Epithelial cell of proximal tubule (primary cell): ENCODE data around the gene ATRAID. TPM values are rescaled to one million over a fixed set of nuclear protein-coding genes. Genes with fewer than 3 reads are reported as not detected.

Experiments used
- DNase-seq: peaks from one replicate; pipeline ENCODE4 v3.0.0-alpha.2; 2011; ENCODE audit warnings: low read depth
- H3K4me3 ChIP-seq: 2 replicates; pipeline ENCODE4 v1.5.1; 2011; ENCODE audit warnings: low read depth, mild to moderate bottlenecking, low read length
- total RNA-seq: library from RNA; depleted of rRNA; stranded (reverse); fragments of >200 nt; gene quantifications from 2 replicates; pipeline ENCODE4 v1.2.3, GENCODE V29; 2015
- TF ChIP-seq, protein P1 (sequence below): conservative IDR thresholded peaks from 2 replicates; pipeline ENCODE4 v1.5.1; 2012; ENCODE audit warnings: low read depth, mild to moderate bottlenecking, low read length

Gene ATRAID
- total RNA-seq, 1 donor from 2014 or later, result 90.3 TPM

DNA sequence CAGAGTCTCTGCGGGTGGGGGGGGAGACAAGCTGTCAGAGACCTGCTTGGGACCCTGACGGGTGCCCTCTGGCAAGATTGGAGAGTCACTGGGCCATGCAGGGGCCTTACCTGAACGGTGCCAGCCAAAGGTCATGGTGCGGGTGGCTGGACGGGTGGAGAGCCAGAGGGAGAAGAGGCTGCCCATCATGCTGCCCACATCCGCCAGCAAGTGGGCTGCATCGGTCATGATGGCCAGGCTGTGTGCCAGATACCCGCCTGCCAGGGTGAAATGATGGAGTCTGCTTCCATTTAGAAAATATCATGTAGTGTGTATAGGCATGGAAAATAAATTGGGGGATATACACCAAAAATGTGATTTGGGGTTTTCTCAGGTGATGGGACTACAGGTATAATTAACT, 46.2 kb downstream of the ATRAID start:
- TF ChIP-seq, protein P1, sequence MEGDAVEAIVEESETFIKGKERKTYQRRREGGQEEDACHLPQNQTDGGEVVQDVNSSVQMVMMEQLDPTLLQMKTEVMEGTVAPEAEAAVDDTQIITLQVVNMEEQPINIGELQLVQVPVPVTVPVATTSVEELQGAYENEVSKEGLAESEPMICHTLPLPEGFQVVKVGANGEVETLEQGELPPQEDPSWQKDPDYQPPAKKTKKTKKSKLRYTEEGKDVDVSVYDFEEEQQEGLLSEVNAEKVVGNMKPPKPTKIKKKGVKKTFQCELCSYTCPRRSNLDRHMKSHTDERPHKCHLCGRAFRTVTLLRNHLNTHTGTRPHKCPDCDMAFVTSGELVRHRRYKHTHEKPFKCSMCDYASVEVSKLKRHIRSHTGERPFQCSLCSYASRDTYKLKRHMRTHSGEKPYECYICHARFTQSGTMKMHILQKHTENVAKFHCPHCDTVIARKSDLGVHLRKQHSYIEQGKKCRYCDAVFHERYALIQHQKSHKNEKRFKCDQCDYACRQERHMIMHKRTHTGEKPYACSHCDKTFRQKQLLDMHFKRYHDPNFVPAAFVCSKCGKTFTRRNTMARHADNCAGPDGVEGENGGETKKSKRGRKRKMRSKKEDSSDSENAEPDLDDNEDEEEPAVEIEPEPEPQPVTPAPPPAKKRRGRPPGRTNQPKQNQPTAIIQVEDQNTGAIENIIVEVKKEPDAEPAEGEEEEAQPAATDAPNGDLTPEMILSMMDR, result no peak
- no peak overlapping the region for H3K4me3 ChIP-seq
- no peak for DNase-seq

DNA sequence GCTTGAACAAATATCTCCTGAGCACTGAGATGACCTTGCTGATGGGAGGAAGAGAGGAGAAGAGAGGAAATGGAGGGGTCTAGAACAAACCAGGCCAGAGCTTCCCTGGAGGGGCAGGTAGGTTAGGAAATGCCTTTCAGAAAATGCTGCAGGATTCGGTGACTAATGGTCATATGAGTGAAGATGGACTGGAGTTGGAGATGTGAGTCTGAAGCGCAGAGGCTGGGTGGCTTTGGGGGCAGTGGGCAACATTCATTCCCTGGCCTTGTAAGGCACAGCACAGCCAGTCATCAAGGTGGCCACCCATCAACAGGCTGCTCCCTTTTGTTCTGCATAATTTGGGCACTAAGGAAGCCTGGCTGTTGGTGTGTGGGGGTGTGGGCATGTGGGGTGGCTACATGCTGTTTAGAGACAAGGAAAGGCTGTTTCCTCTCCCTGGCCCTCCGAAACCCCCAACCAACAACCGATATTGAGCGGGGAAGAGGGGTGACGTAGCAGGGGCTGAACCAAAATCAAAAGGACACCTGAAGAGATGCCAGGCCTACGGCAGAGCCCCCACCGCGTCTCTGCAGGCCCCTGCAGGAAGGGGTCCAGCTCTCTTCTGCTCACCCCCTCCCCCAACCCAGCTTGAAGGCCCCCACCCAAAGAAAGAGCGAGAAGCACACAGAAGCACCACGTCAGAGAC, 49.5 kb downstream of the ATRAID start:
- no peak overlapping the region for H3K4me3 ChIP-seq
- DNase-seq, result no peak
- TF ChIP-seq, protein P1, result no peak

DNA sequence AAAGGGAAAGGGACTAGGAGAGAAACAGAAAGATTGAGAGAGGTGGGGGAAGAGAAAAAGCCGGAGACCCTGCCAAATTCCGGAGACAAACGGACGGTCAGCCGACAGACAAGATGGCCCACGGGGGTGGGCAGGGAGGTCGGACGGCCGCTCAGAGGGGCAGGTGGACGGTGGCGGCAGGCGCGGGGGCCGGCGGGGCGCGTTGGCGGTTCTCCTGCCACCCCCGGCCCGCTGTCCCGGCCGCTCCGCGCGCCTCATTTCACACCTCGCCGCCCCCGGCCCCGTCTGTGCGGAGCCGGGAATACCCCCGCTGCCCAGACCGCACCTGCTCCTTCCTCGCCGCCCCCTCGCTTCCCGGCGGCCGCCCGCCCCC, 50.1 kb downstream of the ATRAID start:
- no peak overlapping the region for H3K4me3 ChIP-seq
- DNase-seq, result no peak
- TF ChIP-seq, protein P1, result no peak

DNA sequence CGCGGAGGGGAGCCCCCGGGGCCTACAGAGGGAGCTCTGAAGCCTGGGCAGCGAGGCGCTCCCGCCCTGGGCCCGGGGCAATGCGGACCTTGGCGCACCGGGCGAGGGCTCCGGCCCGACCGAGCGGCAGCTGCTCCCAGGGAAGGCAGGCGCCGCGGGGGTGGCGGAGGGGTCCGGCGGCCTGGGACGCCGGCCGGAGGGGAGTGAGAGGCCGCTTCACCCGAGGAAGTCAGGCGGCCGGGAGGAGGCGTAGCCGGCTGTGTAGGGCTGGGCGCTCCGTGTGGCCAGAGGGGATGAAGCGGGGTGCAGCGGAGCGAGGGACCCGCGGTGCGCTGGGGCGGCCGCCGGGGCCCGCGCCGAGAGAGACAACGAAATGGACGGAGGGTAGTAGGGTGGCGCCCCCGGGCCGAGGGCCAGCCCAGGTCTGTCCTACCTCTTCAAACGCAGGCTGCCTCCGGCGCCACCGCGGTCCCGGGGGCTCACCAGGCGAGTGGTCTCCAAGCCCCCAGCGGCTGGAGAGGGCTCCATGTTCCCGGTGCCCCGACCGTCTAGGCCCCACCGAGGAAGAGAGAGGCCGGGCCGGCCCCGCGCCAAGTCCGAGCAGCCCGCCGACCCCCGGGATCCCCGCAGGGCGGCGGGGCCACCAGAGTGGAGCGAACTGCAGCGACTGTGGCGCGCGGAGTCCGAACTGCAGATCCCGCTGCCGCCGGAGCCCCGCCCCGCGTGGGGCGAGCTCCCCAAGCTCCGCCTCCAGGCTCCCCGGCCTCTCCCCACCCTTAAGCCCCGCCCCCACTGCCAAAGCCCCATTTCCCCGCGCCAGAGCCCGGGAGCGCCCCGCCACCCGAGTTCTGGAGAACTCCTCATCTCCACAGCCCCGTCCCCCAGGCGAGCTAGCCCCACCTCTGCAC, 50.8 kb downstream of the ATRAID start, which contains the start of gene SLC30A3:
Gene SLC30A3 (minus strand): TSS at position 669 of the 908 bp plus-strand sequence. CDS start 141 bp downstream, at position 528.
- peak within 1 kb of the TSS; percentile 24 for H3K4me3 ChIP-seq
- DNase-seq, result no peak
- TF ChIP-seq, protein P1, result no peak

DNA sequence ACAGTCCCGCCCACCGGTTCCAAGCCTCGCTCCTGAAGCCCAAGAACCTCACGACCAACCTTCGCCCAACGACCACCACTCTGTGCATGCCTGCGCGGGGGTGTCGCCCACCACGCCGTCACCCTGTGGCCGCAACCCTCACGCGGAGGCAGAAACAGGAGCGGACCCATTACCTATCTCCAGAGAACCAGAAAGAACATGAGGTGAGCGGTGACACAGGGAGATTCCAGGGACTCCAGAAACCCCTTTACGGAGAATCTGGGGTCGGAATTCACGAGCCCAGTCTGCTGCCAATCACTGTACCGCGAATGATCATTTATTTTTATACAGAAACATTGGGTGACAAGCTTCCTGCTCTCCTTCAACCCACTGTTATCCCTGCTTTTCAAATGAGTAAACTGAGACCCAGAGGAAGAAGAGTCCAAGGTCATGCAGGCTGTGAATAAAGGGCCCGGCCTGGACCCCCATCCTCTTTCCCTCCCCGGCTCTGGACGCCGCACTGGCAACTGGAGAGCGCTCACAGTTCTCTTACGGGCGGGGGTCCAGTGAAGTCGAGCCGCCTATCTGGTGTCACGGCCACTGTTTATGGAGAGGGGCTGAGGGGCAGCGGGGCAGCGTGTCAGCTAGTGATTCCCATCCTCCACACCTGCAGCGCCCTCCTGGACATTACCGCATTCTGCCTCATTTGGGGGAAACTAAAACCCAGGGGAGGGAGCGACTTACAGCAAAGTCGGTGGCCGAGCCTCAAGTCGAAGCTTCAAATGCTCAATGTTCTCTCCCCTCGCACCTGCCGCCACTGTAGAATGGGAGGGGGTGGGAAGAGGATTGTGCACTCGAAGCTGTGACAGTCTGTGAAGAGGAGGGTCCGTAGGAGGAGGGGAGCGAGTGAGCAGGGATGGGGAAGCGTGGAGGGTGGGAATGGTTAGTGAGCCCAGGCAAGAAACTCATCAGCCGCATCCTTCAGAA, 51.7 kb downstream of the ATRAID start:
- TF ChIP-seq, protein P1, result no peak
- no peak overlapping the region for H3K4me3 ChIP-seq
- DNase-seq, result no peak

DNA sequence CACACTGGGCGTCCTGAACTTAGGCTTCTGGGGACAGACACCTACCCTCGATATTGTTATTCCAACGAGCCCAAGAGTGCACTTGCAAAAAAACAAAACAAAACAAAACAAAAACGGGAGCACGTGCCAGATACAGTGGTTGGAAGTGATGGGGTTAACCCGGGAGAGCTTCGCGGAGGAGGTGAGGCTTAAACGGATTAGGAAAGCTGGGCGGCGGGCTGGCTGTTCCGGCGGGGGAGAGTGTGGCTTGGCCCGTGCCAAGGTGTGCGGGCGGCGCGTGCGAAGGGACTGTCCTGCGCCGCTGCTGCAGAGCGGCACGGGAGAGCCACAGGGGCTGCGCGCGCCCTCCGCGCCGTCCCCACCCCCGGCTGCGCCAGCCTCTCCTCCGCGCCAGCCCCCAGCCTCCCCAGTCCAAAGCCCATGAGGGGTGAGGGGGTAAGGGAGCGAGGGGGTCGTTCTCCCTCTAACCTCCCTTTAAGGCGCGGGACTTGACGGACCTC, 52.5 kb downstream of the ATRAID start:
- no peak for DNase-seq
- H3K4me3 ChIP-seq, result no peak overlapping the region

More for the DNA sequence above, 52.5 kb downstream of the ATRAID start:
- TF ChIP-seq, protein P1, result no peak
